Activated CD4-positive, alpha-beta T cell treated with anti-CD3 and anti-CD28 coated beads, Interleukin-2, amount 10 ng/mL, durations not matched to agents 7 days and 5 days (primary cell): Measurements from ENCODE around the gene ADAMTS12. TPM values are rescaled to one million over a fixed set of nuclear protein-coding genes. Genes with fewer than 3 reads are reported as not detected.

Experiments
- CTCF ChIA-PET: fragments of 350-600 bp; sonication (Branson Sonifier 250); formaldehyde crosslinking; loops from one replicate; lab custom pipeline; 2021; ENCODE audit warnings: antibody characterized with exemption; lab: Charles Lee
- POLR2A ChIA-PET: fragments of 350-600 bp; sonication (Branson Sonifier 250); formaldehyde crosslinking; loops from one replicate; lab custom pipeline; 2021; ENCODE audit warnings: antibody characterized with exemption; lab: Charles Lee
- DNase-seq: peaks from one replicate; pipeline ENCODE4 v3.0.0-alpha.2; 2020
- H3K27ac Mint-ChIP-seq: one replicate; pipeline ENCODE4 v1.8.0; 2021; ENCODE audit warnings: mild to moderate bottlenecking, moderate library complexity, mixed read lengths
- H3K27me3 Mint-ChIP-seq: one replicate; pipeline ENCODE4 v1.8.0; 2021; ENCODE audit warnings: mixed read lengths
- H3K36me3 Mint-ChIP-seq: one replicate; pipeline ENCODE4 v1.8.0; 2021; ENCODE audit warnings: low read depth, mixed read lengths
- H3K4me1 Mint-ChIP-seq: one replicate; pipeline ENCODE4 v1.8.0; 2021; ENCODE audit warnings: mixed read lengths
- H3K4me3 Mint-ChIP-seq: one replicate; pipeline ENCODE4 v1.8.0; 2021; ENCODE audit warnings: mild to moderate bottlenecking, moderate library complexity, mixed read lengths
- H3K9me3 Mint-ChIP-seq: one replicate; pipeline ENCODE4 v1.8.0; 2021; ENCODE audit warnings: mixed read lengths
- total RNA-seq, 2 experiments: library from RNA; stranded (reverse); gene quantifications; one replicate each; pipeline ENCODE4 v1.2.3, GENCODE V29; 2021

The ADAMTS12 gene
- total RNA-seq, 2 experiments from 2014 or later = not detected

GRCh38 chr5:33806738-33807442 is 84.9 kb downstream of the ADAMTS12 start:
- Mint-ChIP-seq H3K27me3 (peaks cover 2% of the 10 kb centered on the region), H3K27ac (no peak overlapping the region), H3K4me3 (no peak overlapping the region), H3K9me3 (no peaks in the 10 kb centered on the region), H3K36me3 (no peaks in the 10 kb centered on the region), H3K4me1 (peaks cover 6% of the 10 kb centered on the region)
- ChIA-PET CTCF (interaction anchor here (1.4 kb wide), 1 partner anchor 128 kb away, joined by 8 read pairs; no protein-coding TSS in a partner anchor), POLR2A (no interaction called here)
- no peak for DNase-seq

DNA sequence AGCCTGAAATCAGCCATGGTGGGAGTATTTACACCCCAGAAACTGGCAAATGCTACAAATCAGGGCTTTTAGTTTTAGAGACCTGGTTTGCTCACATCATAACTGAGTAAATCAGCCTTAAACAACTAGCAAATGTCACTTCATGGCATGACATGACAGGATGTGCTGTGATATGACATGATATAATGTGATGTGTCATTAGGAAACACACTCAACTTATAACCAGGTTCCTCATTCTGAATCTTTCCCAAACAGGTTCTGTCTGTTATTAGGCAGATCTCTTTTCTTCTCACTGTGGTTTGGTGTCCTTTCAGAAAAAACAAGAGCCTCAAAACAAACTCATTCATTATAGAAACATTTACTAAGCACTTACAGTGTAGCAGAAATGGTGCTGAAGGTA is 90.5 kb downstream of the ADAMTS12 start:
- no peaks in the 10 kb centered on the region for H3K4me1 Mint-ChIP-seq
- no peaks in the 10 kb centered on the region for H3K9me3 Mint-ChIP-seq
- H3K27ac Mint-ChIP-seq = no peak overlapping the region
- CTCF ChIA-PET = no interaction called here
- no peaks in the 10 kb centered on the region for H3K36me3 Mint-ChIP-seq
- POLR2A ChIA-PET = no interaction called here
- no peak for DNase-seq
- no peak overlapping the region for H3K4me3 Mint-ChIP-seq
- peaks cover 2% of the 10 kb centered on the region for H3K27me3 Mint-ChIP-seq

DNA sequence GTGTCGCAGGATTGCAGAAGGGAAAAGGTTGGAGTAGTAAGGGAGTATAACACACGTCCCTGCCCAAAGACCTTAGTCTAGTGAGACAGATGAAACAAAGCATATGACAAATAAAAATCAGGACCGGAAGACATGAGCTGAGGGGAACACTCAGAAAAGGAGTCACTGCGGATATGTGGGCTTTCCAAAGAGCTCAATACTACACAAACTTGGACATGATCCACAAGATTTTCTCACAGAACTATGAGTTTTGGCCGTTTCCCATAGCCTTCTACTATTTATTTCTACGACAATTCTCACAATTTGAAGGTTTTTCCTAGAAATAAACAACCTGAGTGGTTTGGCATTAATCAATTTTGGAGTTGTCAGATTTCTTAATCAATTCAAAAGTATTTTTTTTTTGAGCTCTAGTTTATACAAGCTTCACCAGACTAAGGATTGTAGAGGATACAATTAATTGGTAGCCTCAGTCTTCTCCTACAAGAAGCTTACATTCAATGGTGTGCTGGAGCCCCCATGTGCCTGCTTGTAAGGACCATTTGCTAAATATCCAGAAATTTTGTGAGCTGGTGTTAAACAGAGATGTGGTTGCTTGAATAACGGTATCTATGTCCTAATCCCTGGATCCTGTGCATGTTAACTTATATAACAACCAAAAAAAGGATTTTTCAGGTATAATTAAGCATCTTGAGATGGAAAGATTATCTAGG is 91.4 kb downstream of the ADAMTS12 start:
- H3K36me3 Mint-ChIP-seq = no peaks in the 10 kb centered on the region
- ChIA-PET CTCF (no interaction called here), POLR2A (no interaction called here)
- H3K4me1 Mint-ChIP-seq = no peaks in the 10 kb centered on the region
- DNase-seq = no peak
- H3K4me3 Mint-ChIP-seq = no peak overlapping the region
- peaks cover under 1% of the 10 kb centered on the region for H3K27me3 Mint-ChIP-seq
- H3K27ac Mint-ChIP-seq = no peak overlapping the region
- no peaks in the 10 kb centered on the region for H3K9me3 Mint-ChIP-seq

DNA sequence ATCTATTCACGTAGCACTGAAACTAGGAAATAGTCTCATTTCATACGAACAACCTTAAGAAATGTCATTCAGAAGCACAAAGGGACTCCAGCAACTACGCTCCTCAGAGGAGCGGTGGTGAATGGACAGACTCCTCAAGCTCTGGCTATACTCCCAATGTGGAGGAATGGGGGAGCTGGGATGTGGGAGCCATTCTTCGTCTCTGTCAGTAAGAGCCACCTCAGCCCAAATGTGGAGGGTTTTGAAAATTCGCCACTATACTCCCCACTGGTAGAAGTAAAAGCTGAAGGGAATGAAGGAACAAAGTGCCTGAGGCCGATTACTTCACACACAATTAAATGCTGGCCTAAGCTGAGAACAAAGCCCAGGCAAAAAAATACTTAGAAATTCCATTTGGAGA is 96.3 kb downstream of the ADAMTS12 start:
- DNase-seq = no peak
- Mint-ChIP-seq H3K27me3 (no peaks in the 10 kb centered on the region), H3K4me3 (no peak overlapping the region), H3K4me1 (no peaks in the 10 kb centered on the region), H3K9me3 (no peaks in the 10 kb centered on the region), H3K27ac (no peak overlapping the region), H3K36me3 (no peaks in the 10 kb centered on the region)
- CTCF ChIA-PET = no interaction called here
- POLR2A ChIA-PET = no interaction called here

DNA sequence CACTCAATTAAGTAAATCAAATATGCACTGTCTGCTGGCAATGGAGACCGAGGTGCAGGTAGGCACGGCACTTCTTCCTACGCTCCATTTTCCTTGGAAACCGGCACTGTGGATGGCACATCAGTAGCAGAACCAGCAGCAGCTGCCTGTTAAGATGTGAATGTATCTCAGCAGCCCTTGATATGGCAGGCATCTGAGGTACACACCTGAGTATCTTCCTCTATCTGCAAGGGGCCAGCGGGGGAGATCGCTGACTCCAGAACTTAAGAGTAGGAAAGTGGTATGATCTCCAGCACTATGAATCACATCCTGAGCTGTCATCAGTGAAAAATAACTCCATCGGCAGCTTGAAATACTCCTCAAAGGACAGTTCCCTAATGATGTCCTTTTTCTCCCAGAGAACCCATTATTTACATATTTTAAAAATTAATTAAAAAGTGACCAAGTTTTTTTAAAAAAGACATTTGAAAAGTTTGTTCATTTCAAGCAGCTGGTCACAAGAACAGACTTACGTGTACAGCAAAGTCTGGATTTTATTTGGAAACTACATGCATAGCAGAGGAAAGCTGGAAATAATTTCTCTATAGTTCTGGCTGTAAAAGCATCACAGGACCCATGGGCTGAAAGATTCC is 97.1 kb downstream of the ADAMTS12 start:
- ChIA-PET CTCF (no interaction called here), POLR2A (no interaction called here)
- no peak overlapping the region for H3K27ac Mint-ChIP-seq
- H3K36me3 Mint-ChIP-seq = no peaks in the 10 kb centered on the region
- no peak for DNase-seq
- H3K27me3 Mint-ChIP-seq = peaks cover 2% of the 10 kb centered on the region
- no peaks in the 10 kb centered on the region for H3K4me1 Mint-ChIP-seq
- no peak overlapping the region for H3K4me3 Mint-ChIP-seq
- no peaks in the 10 kb centered on the region for H3K9me3 Mint-ChIP-seq

GRCh38 chr5:33793836-33794549 is 97.8 kb downstream of the ADAMTS12 start:
- H3K9me3 Mint-ChIP-seq = no peaks in the 10 kb centered on the region
- H3K4me1 Mint-ChIP-seq = no peaks in the 10 kb centered on the region
- ChIA-PET CTCF (no interaction called here), POLR2A (no interaction called here)
- no peak for DNase-seq
- H3K27ac Mint-ChIP-seq = no peak overlapping the region
- H3K27me3 Mint-ChIP-seq = peaks cover 2% of the 10 kb centered on the region
- no peak overlapping the region for H3K4me3 Mint-ChIP-seq
- H3K36me3 Mint-ChIP-seq = no peaks in the 10 kb centered on the region

GRCh38 chr5:33793276-33793675 is 98.5 kb downstream of the ADAMTS12 start:
- Mint-ChIP-seq H3K4me3 (no peak overlapping the region), H3K27ac (no peak overlapping the region), H3K9me3 (no peaks in the 10 kb centered on the region), H3K27me3 (peaks cover 2% of the 10 kb centered on the region), H3K36me3 (no peaks in the 10 kb centered on the region), H3K4me1 (no peaks in the 10 kb centered on the region)
- DNase-seq = no peak
- POLR2A ChIA-PET = no interaction called here
- CTCF ChIA-PET = no interaction called here

GRCh38 chr5:33792559-33792958 is 99.2 kb downstream of the ADAMTS12 start:
- no peak for DNase-seq
- Mint-ChIP-seq H3K27ac (no peak overlapping the region), H3K27me3 (peaks cover 2% of the 10 kb centered on the region), H3K4me3 (no peak overlapping the region), H3K36me3 (no peaks in the 10 kb centered on the region), H3K4me1 (no peaks in the 10 kb centered on the region), H3K9me3 (no peaks in the 10 kb centered on the region)
- ChIA-PET CTCF (no interaction called here), POLR2A (no interaction called here)

GRCh38 chr5:33789567-33789957 is 102.2 kb downstream of the ADAMTS12 start:
- Mint-ChIP-seq H3K4me1 (no peaks in the 10 kb centered on the region), H3K27ac (no peak overlapping the region), H3K36me3 (no peaks in the 10 kb centered on the region), H3K9me3 (no peaks in the 10 kb centered on the region), H3K27me3 (peaks cover 9% of the 10 kb centered on the region), H3K4me3 (no peak overlapping the region)
- DNase-seq = no peak
- ChIA-PET CTCF (no interaction called here), POLR2A (no interaction called here)

DNA sequence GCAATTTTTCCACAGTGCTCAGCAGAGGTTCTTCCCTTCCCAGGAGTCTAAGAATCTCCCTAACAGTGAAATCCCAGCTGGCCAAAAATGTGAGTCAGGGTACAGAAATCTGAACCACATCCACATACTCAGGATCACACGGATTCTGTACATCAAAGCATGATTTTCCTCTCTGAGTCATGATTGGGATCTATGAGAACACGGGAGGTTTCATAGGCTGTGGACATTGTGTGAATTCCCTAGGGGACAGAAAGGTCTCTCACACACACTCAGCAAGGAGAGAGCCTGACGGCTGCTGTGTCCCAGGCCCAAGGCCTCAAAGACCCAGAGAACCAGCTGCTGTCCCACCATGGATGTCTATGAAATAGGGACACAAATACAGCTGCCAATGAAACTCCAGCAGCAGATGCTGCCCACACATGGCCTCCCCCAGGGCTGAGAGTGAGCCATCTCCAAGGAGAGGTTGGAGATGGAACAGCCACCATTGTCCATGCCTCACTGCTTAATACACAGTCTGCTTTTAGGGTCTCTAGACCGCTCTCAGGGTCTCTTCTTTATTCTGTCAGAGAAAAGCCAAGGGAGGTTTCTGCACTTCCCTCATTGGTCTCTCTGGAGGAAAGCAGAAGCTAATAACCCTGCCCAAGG is 102.7 kb downstream of the ADAMTS12 start:
- ChIA-PET POLR2A (no interaction called here), CTCF (no interaction called here)
- Mint-ChIP-seq H3K9me3 (no peaks in the 10 kb centered on the region), H3K4me1 (no peaks in the 10 kb centered on the region), H3K4me3 (no peak overlapping the region), H3K27ac (no peak overlapping the region), H3K27me3 (peaks cover 9% of the 10 kb centered on the region), H3K36me3 (no peaks in the 10 kb centered on the region)
- DNase-seq = no peak

- no peak overlapping the region for H3K27ac Mint-ChIP-seq
- DNase-seq = no peak
- no peaks in the 10 kb centered on the region for H3K4me1 Mint-ChIP-seq
- H3K4me3 Mint-ChIP-seq = no peak overlapping the region
- POLR2A ChIA-PET = no interaction called here
- CTCF ChIA-PET = no interaction called here
- H3K9me3 Mint-ChIP-seq = no peaks in the 10 kb centered on the region
- no peaks in the 10 kb centered on the region for H3K36me3 Mint-ChIP-seq
- H3K27me3 Mint-ChIP-seq = peaks cover 11% of the 10 kb centered on the region
These were observed 106.2 kb downstream of the ADAMTS12 start for GRCh38 chr5:33785571-33785970.

- no peak overlapping the region for H3K4me3 Mint-ChIP-seq
- ChIA-PET CTCF (interaction anchor here (0.5 kb wide), 1 partner anchor 10 kb away, joined by 3 read pairs; no protein-coding TSS in a partner anchor), POLR2A (no interaction called here)
- H3K9me3 Mint-ChIP-seq = no peaks in the 10 kb centered on the region
- H3K4me1 Mint-ChIP-seq = no peaks in the 10 kb centered on the region
- H3K36me3 Mint-ChIP-seq = no peaks in the 10 kb centered on the region
- H3K27me3 Mint-ChIP-seq = peaks cover 9% of the 10 kb centered on the region
- no peak overlapping the region for H3K27ac Mint-ChIP-seq
- DNase-seq = no peak
These were observed 110.5 kb downstream of the ADAMTS12 start for GRCh38 chr5:33781286-33781685.
